Neural cell (in vitro differentiated cells): ENCODE measurements around the gene FREM2. TPM values are rescaled to one million over a fixed set of nuclear protein-coding genes. Genes with fewer than 3 reads are reported as not detected.

ENCODE experiments used
- H2AFZ ChIP-seq: fragments of 200-600, 300-800 bp; sonication (generic), shearing (Covaris generic); 2 replicates; pipeline ENCODE4 v1.6.0; 2014; ENCODE audit warnings: low read depth, mild to moderate bottlenecking, antibody characterized with exemption, low read length, moderate library complexity
- H3F3A ChIP-seq: fragments of 200-600 bp; shearing (Covaris generic); 2 replicates; pipeline ENCODE4 v1.6.1; 2016; ENCODE audit warnings: mild to moderate bottlenecking, moderate library complexity, mixed read lengths, antibody characterized with exemption, low read length; ENCODE audit not compliant: insufficient read depth, poor library complexity, severe bottlenecking
- H3K27ac ChIP-seq: fragments of 200-600, 300-800 bp; sonication (generic), shearing (Covaris generic); 2 replicates; pipeline ENCODE4 v1.5.1; 2014; ENCODE audit warnings: mild to moderate bottlenecking, low read length, moderate library complexity
- H3K27me3 ChIP-seq: fragments of 300-800, 200-600 bp; sonication (generic), shearing (Covaris generic); 2 replicates; pipeline ENCODE4 v1.6.0; 2014; ENCODE audit warnings: mild to moderate bottlenecking, low read depth, low read length, moderate library complexity; ENCODE audit not compliant: insufficient read depth
- H3K36me3 ChIP-seq: fragments of 300-800, 200-600 bp; sonication (generic), shearing (Covaris generic); 2 replicates; pipeline ENCODE4 v1.5.1; 2014; ENCODE audit warnings: mild to moderate bottlenecking, antibody characterized with exemption, low read length, moderate library complexity; ENCODE audit not compliant: insufficient read depth
- H3K4me2 ChIP-seq: fragments of 300-800, 200-600 bp; sonication (generic), shearing (Covaris generic); 2 replicates; pipeline ENCODE4 v1.6.0; 2014; ENCODE audit warnings: mild to moderate bottlenecking, low read length
- H3K4me3 ChIP-seq: fragments of 300-800, 200-600 bp; sonication (generic), shearing (Covaris generic); 2 replicates; pipeline ENCODE4 v1.5.1; 2014; ENCODE audit warnings: mild to moderate bottlenecking, low read length, moderate library complexity
- H3K79me2 ChIP-seq: fragments of 200-600 bp; shearing (Covaris generic); replicated peaks from 2 replicates; pipeline ENCODE4 v1.6.0; 2014; ENCODE audit warnings: mild to moderate bottlenecking, low read length, moderate library complexity; ENCODE audit not compliant: insufficient read depth
- H3K9ac ChIP-seq: fragments of 300-800, 200-600 bp; sonication (generic), shearing (Covaris generic); 2 replicates; pipeline ENCODE4 v1.6.1; 2016; ENCODE audit warnings: mild to moderate bottlenecking, low read length, mixed read lengths
- H3K9me2 ChIP-seq: fragments of 200-600 bp; shearing (Covaris generic); 2 replicates; pipeline ENCODE4 v1.6.1; 2016; ENCODE audit warnings: mild to moderate bottlenecking, low read length, mixed read lengths; ENCODE audit not compliant: insufficient read depth
- H3K9me3 ChIP-seq: fragments of 200-600, 300-800 bp; sonication (generic), shearing (Covaris generic); 2 replicates; pipeline ENCODE4 v1.6.1; 2016; ENCODE audit warnings: mild to moderate bottlenecking, mixed run types, low read length, moderate library complexity, mixed read lengths
- H4K20me1 ChIP-seq: fragments of 200-600 bp; shearing (Covaris generic); 2 replicates; pipeline ENCODE4 v1.6.1; 2016; ENCODE audit warnings: mild to moderate bottlenecking, mixed run types; ENCODE audit not compliant: insufficient read depth
- EP300 ChIP-seq: fragments of 450-650 bp; conservative IDR thresholded peaks from 2 replicates; pipeline ENCODE4 v1.6.1; 2014; ENCODE audit warnings: antibody characterized with exemption, mild to moderate bottlenecking, moderate library complexity; ENCODE audit not compliant: poor library complexity, severe bottlenecking
- EZH2 ChIP-seq: fragments of 200-600, 300-800 bp; shearing (Covaris generic), sonication (generic); IDR thresholded peaks from 2 replicates; pipeline ENCODE4 v1.6.1; 2014; ENCODE audit warnings: antibody characterized with exemption, low read length, borderline replicate concordance, mild to moderate bottlenecking; ENCODE audit not compliant: insufficient read depth, poor library complexity, severe bottlenecking
- MXI1 ChIP-seq: fragments of 450-650 bp; conservative IDR thresholded peaks from 2 replicates; pipeline ENCODE4 v1.6.1; 2014; ENCODE audit warnings: antibody characterized with exemption, mild to moderate bottlenecking; ENCODE audit not compliant: poor library complexity, severe bottlenecking
- POLR2AphosphoS5 ChIP-seq: IDR thresholded peaks from 2 replicates; pipeline ENCODE4 v1.6.1; 2012
- RAD21 ChIP-seq: fragments of 450-650 bp; conservative IDR thresholded peaks from 2 replicates; pipeline ENCODE4 v1.6.1; 2014; ENCODE audit warnings: antibody characterized with exemption, mild to moderate bottlenecking, moderate library complexity
- SMC3 ChIP-seq: fragments of 450-650 bp; conservative IDR thresholded peaks from 2 replicates; pipeline ENCODE4 v1.6.1; 2014; ENCODE audit warnings: antibody characterized with exemption, mild to moderate bottlenecking, moderate library complexity; ENCODE audit not compliant: poor library complexity
- TAF1 ChIP-seq: IDR thresholded peaks from 2 replicates; pipeline ENCODE4 v1.6.1; 2012; ENCODE audit warnings: low read depth
- polyA plus RNA-seq: library from polyadenylated mRNA; depleted of rRNA; stranded (reverse); fragments of >200 nt; gene quantifications from 2 replicates; pipeline ENCODE4 v1.2.3, GENCODE V29; 2014
- TF ChIP-seq, protein P1 (sequence below): fragments of 450-650 bp; IDR thresholded peaks from 2 replicates; pipeline ENCODE4 v1.5.1; 2014; ENCODE audit warnings: antibody characterized with exemption, mild to moderate bottlenecking, moderate library complexity; ENCODE audit not compliant: poor library complexity, severe bottlenecking
- TF ChIP-seq, protein P2 (sequence below): IDR thresholded peaks from 2 replicates; pipeline ENCODE4 v1.6.1; 2012; ENCODE audit warnings: borderline replicate concordance

FREM2 gene
- polyA plus RNA-seq, 1 donor from 2014 or later, result 0.19 TPM

DNA sequence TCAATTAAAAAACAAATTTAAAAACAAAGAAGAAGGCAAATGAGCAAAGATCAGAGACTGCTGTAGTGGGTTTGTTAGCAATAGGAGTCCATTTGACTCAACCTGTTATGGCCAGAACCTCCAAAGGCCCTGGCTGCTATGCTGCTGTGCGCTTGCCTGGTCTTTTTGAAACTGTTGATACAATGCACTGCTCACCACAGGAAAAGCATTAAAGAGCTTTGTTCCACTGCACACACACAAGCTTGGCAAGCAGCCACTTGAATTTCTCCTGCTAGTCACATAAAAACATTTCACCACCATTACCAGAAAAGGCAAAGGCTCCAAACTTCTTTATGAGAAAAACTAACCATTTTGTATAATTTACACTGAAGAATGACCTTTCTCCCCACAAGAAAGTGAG is 132.2 kb downstream of the FREM2 start:
- H3K9me3 ChIP-seq, result no peaks in the 10 kb centered on the region
- no peak overlapping the region for H3K4me3 ChIP-seq
- no peak overlapping the region for H3K9ac ChIP-seq
- no peak overlapping the region for H3K27ac ChIP-seq
- H3K9me2 ChIP-seq, result no peaks in the 10 kb centered on the region
- H3K79me2 ChIP-seq, result no peaks in the 10 kb centered on the region
- H2AFZ ChIP-seq, result no peak overlapping the region
- no peaks in the 10 kb centered on the region for H3F3A ChIP-seq
- no peak overlapping the region for H3K4me2 ChIP-seq
- no peaks in the 10 kb centered on the region for H3K27me3 ChIP-seq
- no peak for TF ChIP-seq EP300
- TF ChIP-seq, protein P1, sequence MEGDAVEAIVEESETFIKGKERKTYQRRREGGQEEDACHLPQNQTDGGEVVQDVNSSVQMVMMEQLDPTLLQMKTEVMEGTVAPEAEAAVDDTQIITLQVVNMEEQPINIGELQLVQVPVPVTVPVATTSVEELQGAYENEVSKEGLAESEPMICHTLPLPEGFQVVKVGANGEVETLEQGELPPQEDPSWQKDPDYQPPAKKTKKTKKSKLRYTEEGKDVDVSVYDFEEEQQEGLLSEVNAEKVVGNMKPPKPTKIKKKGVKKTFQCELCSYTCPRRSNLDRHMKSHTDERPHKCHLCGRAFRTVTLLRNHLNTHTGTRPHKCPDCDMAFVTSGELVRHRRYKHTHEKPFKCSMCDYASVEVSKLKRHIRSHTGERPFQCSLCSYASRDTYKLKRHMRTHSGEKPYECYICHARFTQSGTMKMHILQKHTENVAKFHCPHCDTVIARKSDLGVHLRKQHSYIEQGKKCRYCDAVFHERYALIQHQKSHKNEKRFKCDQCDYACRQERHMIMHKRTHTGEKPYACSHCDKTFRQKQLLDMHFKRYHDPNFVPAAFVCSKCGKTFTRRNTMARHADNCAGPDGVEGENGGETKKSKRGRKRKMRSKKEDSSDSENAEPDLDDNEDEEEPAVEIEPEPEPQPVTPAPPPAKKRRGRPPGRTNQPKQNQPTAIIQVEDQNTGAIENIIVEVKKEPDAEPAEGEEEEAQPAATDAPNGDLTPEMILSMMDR, result no peak
- no peak for TF ChIP-seq POLR2AphosphoS5
- no peak for TF ChIP-seq SMC3
- no peak for TF ChIP-seq RAD21
- TF ChIP-seq EZH2, result no peak
- no peak for TF ChIP-seq TAF1
- no peak for TF ChIP-seq MXI1
- TF ChIP-seq, protein P2, sequence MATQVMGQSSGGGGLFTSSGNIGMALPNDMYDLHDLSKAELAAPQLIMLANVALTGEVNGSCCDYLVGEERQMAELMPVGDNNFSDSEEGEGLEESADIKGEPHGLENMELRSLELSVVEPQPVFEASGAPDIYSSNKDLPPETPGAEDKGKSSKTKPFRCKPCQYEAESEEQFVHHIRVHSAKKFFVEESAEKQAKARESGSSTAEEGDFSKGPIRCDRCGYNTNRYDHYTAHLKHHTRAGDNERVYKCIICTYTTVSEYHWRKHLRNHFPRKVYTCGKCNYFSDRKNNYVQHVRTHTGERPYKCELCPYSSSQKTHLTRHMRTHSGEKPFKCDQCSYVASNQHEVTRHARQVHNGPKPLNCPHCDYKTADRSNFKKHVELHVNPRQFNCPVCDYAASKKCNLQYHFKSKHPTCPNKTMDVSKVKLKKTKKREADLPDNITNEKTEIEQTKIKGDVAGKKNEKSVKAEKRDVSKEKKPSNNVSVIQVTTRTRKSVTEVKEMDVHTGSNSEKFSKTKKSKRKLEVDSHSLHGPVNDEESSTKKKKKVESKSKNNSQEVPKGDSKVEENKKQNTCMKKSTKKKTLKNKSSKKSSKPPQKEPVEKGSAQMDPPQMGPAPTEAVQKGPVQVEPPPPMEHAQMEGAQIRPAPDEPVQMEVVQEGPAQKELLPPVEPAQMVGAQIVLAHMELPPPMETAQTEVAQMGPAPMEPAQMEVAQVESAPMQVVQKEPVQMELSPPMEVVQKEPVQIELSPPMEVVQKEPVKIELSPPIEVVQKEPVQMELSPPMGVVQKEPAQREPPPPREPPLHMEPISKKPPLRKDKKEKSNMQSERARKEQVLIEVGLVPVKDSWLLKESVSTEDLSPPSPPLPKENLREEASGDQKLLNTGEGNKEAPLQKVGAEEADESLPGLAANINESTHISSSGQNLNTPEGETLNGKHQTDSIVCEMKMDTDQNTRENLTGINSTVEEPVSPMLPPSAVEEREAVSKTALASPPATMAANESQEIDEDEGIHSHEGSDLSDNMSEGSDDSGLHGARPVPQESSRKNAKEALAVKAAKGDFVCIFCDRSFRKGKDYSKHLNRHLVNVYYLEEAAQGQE, result no peak
- no peaks in the 10 kb centered on the region for H4K20me1 ChIP-seq
- H3K36me3 ChIP-seq, result no peaks in the 10 kb centered on the region

DNA sequence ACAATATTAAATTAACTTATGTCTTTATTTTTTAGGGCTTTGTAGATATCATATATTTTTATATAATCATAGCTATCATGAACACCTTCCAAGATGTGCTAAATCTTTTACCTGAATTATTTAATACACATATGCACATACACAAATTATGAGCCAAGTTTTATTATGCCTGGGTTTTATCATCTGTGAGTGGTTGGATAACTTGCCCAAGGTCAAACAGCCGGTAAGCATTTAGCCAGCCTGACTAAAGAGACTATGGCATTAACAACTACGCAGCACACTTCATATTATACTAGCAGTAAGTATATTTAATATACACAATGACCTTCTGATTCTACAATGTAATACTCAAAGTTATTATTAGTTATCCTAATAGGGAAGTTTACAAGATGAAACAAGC is 132.7 kb downstream of the FREM2 start:
- TF ChIP-seq POLR2AphosphoS5 (no peak), EZH2 (no peak), MXI1 (no peak), RAD21 (no peak), EP300 (no peak)
- TF ChIP-seq, protein P2, result no peak
- H3K27ac ChIP-seq, result no peak overlapping the region

More for the DNA sequence above, 132.7 kb downstream of the FREM2 start:
- H4K20me1 ChIP-seq, result no peaks in the 10 kb centered on the region
- H3F3A ChIP-seq, result no peaks in the 10 kb centered on the region
- H3K36me3 ChIP-seq, result no peaks in the 10 kb centered on the region
- no peak overlapping the region for H3K4me2 ChIP-seq
- H3K9ac ChIP-seq, result no peak overlapping the region
- no peaks in the 10 kb centered on the region for H3K27me3 ChIP-seq
- no peak overlapping the region for H2AFZ ChIP-seq
- no peak overlapping the region for H3K4me3 ChIP-seq
- no peaks in the 10 kb centered on the region for H3K9me3 ChIP-seq
- no peaks in the 10 kb centered on the region for H3K79me2 ChIP-seq
- no peaks in the 10 kb centered on the region for H3K9me2 ChIP-seq
